Measurements from ENCODE around the gene GSKIP. TPM values are rescaled to one million over a fixed set of nuclear protein-coding genes. Genes with fewer than 3 reads are reported as not detected.

The GSKIP gene, protein sequence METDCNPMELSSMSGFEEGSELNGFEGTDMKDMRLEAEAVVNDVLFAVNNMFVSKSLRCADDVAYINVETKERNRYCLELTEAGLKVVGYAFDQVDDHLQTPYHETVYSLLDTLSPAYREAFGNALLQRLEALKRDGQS
- total RNA-seq, result 10 to 100 TPM; 11.0 to 58.3 (median 23.0) TPM

GRCh38 chr14:96362965-96363750, at the start of gene GSKIP, which contains the start of gene ATG2B:
GSKIP (plus strand) TSS chr14:96363526; CDS start chr14:96382248, 18,722 bp downstream.
ATG2B (minus strand) TSS chr14:96363341; CDS start chr14:96362976, 365 bp downstream.
- Histone ChIP-seq H3K27me3 (no peaks in the 10 kb centered on the region), H3K27ac (peak within 1 kb of the TSS; percentile 88 to 99 (median 92)), H3K36me3 (no peaks in the 10 kb centered on the region), H3K4me3 (peak within 1 kb of the TSS; percentile 78 to 81), H3K9me3 (no peaks in the 10 kb centered on the region), H3K4me1 (peaks cover 7 to 43% (median 11%) of the 10 kb centered on the region in 3 donors)
- TF ChIP-seq EP300 (IDR thresholded peaks at IDR 0.05) (no peak), POLR2A (IDR thresholded peaks at IDR 0.05) (peak; percentile 62 to 74), POLR2AphosphoS5 (IDR thresholded peaks at IDR 0.05) (peak; percentile 88)
- TF ChIP-seq, protein P1, sequence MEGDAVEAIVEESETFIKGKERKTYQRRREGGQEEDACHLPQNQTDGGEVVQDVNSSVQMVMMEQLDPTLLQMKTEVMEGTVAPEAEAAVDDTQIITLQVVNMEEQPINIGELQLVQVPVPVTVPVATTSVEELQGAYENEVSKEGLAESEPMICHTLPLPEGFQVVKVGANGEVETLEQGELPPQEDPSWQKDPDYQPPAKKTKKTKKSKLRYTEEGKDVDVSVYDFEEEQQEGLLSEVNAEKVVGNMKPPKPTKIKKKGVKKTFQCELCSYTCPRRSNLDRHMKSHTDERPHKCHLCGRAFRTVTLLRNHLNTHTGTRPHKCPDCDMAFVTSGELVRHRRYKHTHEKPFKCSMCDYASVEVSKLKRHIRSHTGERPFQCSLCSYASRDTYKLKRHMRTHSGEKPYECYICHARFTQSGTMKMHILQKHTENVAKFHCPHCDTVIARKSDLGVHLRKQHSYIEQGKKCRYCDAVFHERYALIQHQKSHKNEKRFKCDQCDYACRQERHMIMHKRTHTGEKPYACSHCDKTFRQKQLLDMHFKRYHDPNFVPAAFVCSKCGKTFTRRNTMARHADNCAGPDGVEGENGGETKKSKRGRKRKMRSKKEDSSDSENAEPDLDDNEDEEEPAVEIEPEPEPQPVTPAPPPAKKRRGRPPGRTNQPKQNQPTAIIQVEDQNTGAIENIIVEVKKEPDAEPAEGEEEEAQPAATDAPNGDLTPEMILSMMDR (IDR thresholded peaks at IDR 0.05), result no peak
- ATAC-seq, result peak; percentile 97
- no CpG with 5 or more reads among the region's 92 CpGs for WGBS, 2 donors (ENCODE audit: low coverage in 1 of 2)

- Histone ChIP-seq H3K36me3 (peaks cover 12 to 98% of the 10 kb centered on the region in 2 donors), H3K27me3 (no peaks in the 10 kb centered on the region), H3K9me3 (no peaks in the 10 kb centered on the region), H3K4me3 (no peak overlapping the region), H3K27ac (no peak overlapping the region), H3K4me1 (no peaks in the 10 kb centered on the region)
- TF ChIP-seq POLR2A (IDR thresholded peaks at IDR 0.05) (no peak), POLR2AphosphoS5 (IDR thresholded peaks at IDR 0.05) (no peak), EP300 (IDR thresholded peaks at IDR 0.05) (no peak)
- TF ChIP-seq, protein P1 (IDR thresholded peaks at IDR 0.05), result no peak
- ATAC-seq, result no peak
- 85 to 92% methylated on average over 2 to 3 of the region's 3 CpGs for WGBS, 2 donors (ENCODE audit: low coverage in 1 of 2)
Observed at GRCh38 chr14:96316087-96316486, 47.2 kb upstream of the GSKIP start.

DNA sequence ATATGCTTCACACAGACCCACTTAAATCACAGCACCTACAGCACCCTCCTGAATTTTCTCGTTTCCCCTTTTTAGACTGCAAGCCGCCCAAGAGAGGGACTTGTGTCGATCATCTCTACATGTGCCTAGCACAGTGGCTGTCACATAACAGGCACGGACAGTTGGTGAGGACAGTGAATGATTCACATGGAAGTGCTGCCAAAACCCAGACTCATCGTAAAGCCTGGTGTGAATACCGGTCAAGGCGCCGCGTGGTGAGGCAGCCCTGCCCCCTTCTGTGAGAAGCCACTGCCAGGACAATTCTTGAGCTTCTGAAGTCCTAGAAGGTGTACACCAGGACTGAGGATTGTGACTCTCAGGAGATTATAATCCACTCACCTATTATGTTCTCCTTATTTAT, 44.5 kb upstream of the GSKIP start:
- H3K4me1 ChIP-seq, result no peaks in the 10 kb centered on the region
- no peaks in the 10 kb centered on the region for H3K9me3 ChIP-seq
- no peaks in the 10 kb centered on the region for H3K27me3 ChIP-seq
- H3K4me3 ChIP-seq, result no peak overlapping the region
- no peak for ATAC-seq
- H3K36me3 ChIP-seq, result peaks cover 11 to 98% of the 10 kb centered on the region in 2 donors
- no peak overlapping the region for H3K27ac ChIP-seq
- 93 to 100% methylated on average over 2 to 4 of the region's 9 CpGs for WGBS, 2 donors (ENCODE audit: low coverage in 1 of 2)
- no peak for TF ChIP-seq EP300 (IDR thresholded peaks at IDR 0.05)

DNA sequence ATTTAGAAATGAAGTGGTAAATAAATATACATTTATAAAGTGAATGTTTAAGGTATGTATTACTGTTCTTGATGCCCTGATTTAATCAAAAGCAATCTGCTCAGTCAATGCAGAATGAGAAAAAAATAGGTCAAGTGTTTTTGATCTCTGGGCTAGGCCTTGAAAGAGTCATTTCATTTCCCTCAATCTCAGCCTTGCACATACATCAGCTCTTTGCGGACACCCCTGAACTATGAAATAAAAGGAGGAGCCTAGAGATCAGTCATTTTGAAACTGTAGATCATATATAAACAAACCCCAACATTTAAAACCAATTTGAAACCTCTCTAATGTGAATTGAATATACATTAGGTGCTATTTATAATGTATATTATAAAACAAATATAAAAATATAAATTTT, 42.7 kb upstream of the GSKIP start:
- Histone ChIP-seq H3K36me3 (peaks cover 7 to 98% of the 10 kb centered on the region in 2 donors), H3K27ac (no peak overlapping the region), H3K9me3 (no peaks in the 10 kb centered on the region), H3K27me3 (no peaks in the 10 kb centered on the region), H3K4me1 (no peaks in the 10 kb centered on the region), H3K4me3 (no peak overlapping the region)
- 80 to 95% methylated on average over 1 of the region's 1 CpG for WGBS, 2 donors (ENCODE audit: low coverage in 1 of 2)
- ATAC-seq, result no peak
- TF ChIP-seq POLR2A (IDR thresholded peaks at IDR 0.05) (no peak), EP300 (IDR thresholded peaks at IDR 0.05) (no peak), POLR2AphosphoS5 (IDR thresholded peaks at IDR 0.05) (no peak)
- TF ChIP-seq, protein P1 (IDR thresholded peaks at IDR 0.05), result no peak

GRCh38 chr14:96324219-96324618, 39.1 kb upstream of the GSKIP start:
- peaks cover 2 to 98% of the 10 kb centered on the region in 2 donors for H3K36me3 ChIP-seq
- no peak for ATAC-seq
- 90 to 91% methylated on average over 2 to 5 of the region's 7 CpGs for WGBS, 2 donors (ENCODE audit: low coverage in 1 of 2)

More at GRCh38 chr14:96324219-96324618, 39.1 kb upstream of the GSKIP start:
- Histone ChIP-seq H3K4me1 (no peaks in the 10 kb centered on the region), H3K27ac (no peak overlapping the region), H3K9me3 (no peaks in the 10 kb centered on the region), H3K27me3 (no peaks in the 10 kb centered on the region), H3K4me3 (no peak overlapping the region)
- TF ChIP-seq, protein P1 (IDR thresholded peaks at IDR 0.05), result no peak
- no peak for TF ChIP-seq POLR2A (IDR thresholded peaks at IDR 0.05)
- no peak for TF ChIP-seq EP300 (IDR thresholded peaks at IDR 0.05)
- no peak for TF ChIP-seq POLR2AphosphoS5 (IDR thresholded peaks at IDR 0.05)
